K562 (cell line): ENCODE measurements around the gene IFT52. TPM values are rescaled to one million over a fixed set of nuclear protein-coding genes. Genes with fewer than 3 reads are reported as not detected.
A peak's percentile ranks its signal among the peaks of the same experiment; 100 is the strongest.

Experiments
- BCL6 ChIP-seq: fragments of 250-450 bp; sonication (Bioruptor Pico); IDR thresholded peaks from 2 replicates; pipeline ENCODE4 v1.4.0; 2020
- CAMTA2 ChIP-seq: fragments of 250-450 bp; sonication (Bioruptor Pico); conservative IDR thresholded peaks from 2 replicates; pipeline ENCODE4 v1.5.1; 2022
- CCNT2 ChIP-seq: IDR thresholded peaks from 2 replicates; pipeline ENCODE4 v1.6.1; 2011; ENCODE audit warnings: borderline replicate concordance, low read depth, mild to moderate bottlenecking, moderate library complexity, mixed read lengths, low read length; ENCODE audit not compliant: insufficient read length; ENCODE audit errors: extremely low read depth
- CEBPB ChIP-seq: fragments of 450-650 bp; IDR thresholded peaks from 2 replicates; pipeline ENCODE4 v1.6.1; 2016; ENCODE audit warnings: missing genetic modification characterization, missing compliant biosample characterization
- CXXC5 ChIP-seq: fragments of 250-450 bp; sonication (Bioruptor Pico); IDR thresholded peaks from 2 replicates; pipeline ENCODE4 v1.8.0; 2022; ENCODE audit warnings: inconsistent platforms, mild to moderate bottlenecking, moderate library complexity
- ELF2 ChIP-seq: fragments of 250-450 bp; sonication (Bioruptor Pico); IDR thresholded peaks from 2 replicates; pipeline ENCODE4 v1.5.0; 2021; ENCODE audit warnings: mild to moderate bottlenecking
- EP300 ChIP-seq: IDR thresholded peaks from 2 replicates; pipeline ENCODE4 v1.6.1; 2012; ENCODE audit warnings: low read length, improper control_type of control experiment
- HSF4 ChIP-seq: fragments of 250-450 bp; sonication (Bioruptor Pico); IDR thresholded peaks from 2 replicates; pipeline ENCODE4 v2.1.2; 2022; ENCODE audit warnings: mild to moderate bottlenecking, moderate library complexity, borderline replicate concordance
- IFI16 ChIP-seq: fragments of 250-450 bp; sonication (Bioruptor Pico); IDR thresholded peaks from 2 replicates; pipeline ENCODE4 v2.1.2; 2022; ENCODE audit warnings: mild to moderate bottlenecking, inconsistent platforms
- KAT2B ChIP-seq: IDR thresholded peaks from one replicate; pipeline ENCODE4 v1.6.1; 2012; ENCODE audit warnings: low read depth, mild to moderate bottlenecking, control low read depth, inconsistent platforms, low read length, moderate library complexity
- MED1 ChIP-seq: sonication (generic); formaldehyde crosslinking; IDR thresholded peaks from 2 replicates; pipeline ENCODE4 v1.8.1; 2023; ENCODE audit warnings: missing genetic modification reagents, borderline replicate concordance
- SMAD1 ChIP-seq: fragments of 150-350 bp; IDR thresholded peaks from 2 replicates; pipeline ENCODE4 v1.6.1; 2014; ENCODE audit warnings: low read length, low read depth; ENCODE audit not compliant: partially characterized antibody
- SMAD3 ChIP-seq: fragments of 450-650 bp; formaldehyde crosslinking; conservative IDR thresholded peaks from 2 replicates; pipeline ENCODE4 v1.4.0; 2020; ENCODE audit warnings: mild to moderate bottlenecking
- SMARCA5 ChIP-seq: fragments of 450-650 bp; IDR thresholded peaks from 2 replicates; pipeline ENCODE4 v1.6.1; 2016
- STAG1 ChIP-seq: sonication (generic); formaldehyde crosslinking; IDR thresholded peaks from 2 replicates; pipeline ENCODE4 v1.5.0; 2020; ENCODE audit warnings: missing genetic modification reagents, borderline replicate concordance
- ZC3H4 ChIP-seq: sonication (generic); formaldehyde crosslinking; IDR thresholded peaks from 2 replicates; pipeline ENCODE4 v1.9.0; 2021; ENCODE audit warnings: missing genetic modification reagents, borderline replicate concordance
- polyA plus RNA-seq, 8 experiments: library from polyadenylated mRNA; depleted of rRNA in 4 of 8; stranded (reverse) in 5 of 8; unstranded in 3 of 8; fragments of >200 nt; fragmentation: Nextera tagmentation in 2 of 8; fragmentation: Illumina TruSeq in 1 of 8; extraction: Ambion mirVana in 2 of 8; extraction: Trizol in 1 of 8; gene quantifications; 2 replicates each; pipeline versions ENCODE4 v1.2.1 to v1.2.3, GENCODE V29; 2011 to 2014; ENCODE audit warnings: inconsistent platforms in 1 of 8, missing spikeins in 1 of 8
- total RNA-seq, 7 experiments: library from RNA; depleted of rRNA in 6 of 7; stranded (reverse); fragments of >200 nt in 6 of 7; fragmentation: Illumina TruSeq in 2 of 7; extraction: Trizol in 2 of 7; gene quantifications; 2 replicates each; pipeline versions ENCODE4 v1.2.1 to v1.2.3, GENCODE V29; 2011 to 2021; ENCODE audit warnings: low replicate concordance in 1 of 7
- TF ChIP-seq, protein P1 (sequence below): fragments of 250-450 bp; sonication (Bioruptor Pico); IDR thresholded peaks from 2 replicates; pipeline ENCODE4 v1.4.0; 2020
- TF ChIP-seq, protein P2 (sequence below): fragments of 250-450 bp; sonication (Bioruptor Pico); IDR thresholded peaks from 2 replicates; pipeline ENCODE4 v1.8.0; 2021; ENCODE audit warnings: moderate library complexity, mild to moderate bottlenecking, inconsistent platforms
- TF ChIP-seq, protein P3 (sequence below), 2 experiments: fragments of 150-350 bp in 1 of 2; IDR thresholded peaks; 2 replicates each; pipeline ENCODE4 v1.6.1; 2012 to 2016; ENCODE audit warnings: low read depth in 2 of 2, low read length in 2 of 2, mild to moderate bottlenecking in 1 of 2, moderate library complexity in 1 of 2

The IFT52 gene
- total and polyA plus RNA-seq, 9 of the 15 experiments (the other 6 are each of a cell fraction or from before 2014, with no cell fraction given) = 11.0 to 31.4 (median 20.4) TPM

DNA sequence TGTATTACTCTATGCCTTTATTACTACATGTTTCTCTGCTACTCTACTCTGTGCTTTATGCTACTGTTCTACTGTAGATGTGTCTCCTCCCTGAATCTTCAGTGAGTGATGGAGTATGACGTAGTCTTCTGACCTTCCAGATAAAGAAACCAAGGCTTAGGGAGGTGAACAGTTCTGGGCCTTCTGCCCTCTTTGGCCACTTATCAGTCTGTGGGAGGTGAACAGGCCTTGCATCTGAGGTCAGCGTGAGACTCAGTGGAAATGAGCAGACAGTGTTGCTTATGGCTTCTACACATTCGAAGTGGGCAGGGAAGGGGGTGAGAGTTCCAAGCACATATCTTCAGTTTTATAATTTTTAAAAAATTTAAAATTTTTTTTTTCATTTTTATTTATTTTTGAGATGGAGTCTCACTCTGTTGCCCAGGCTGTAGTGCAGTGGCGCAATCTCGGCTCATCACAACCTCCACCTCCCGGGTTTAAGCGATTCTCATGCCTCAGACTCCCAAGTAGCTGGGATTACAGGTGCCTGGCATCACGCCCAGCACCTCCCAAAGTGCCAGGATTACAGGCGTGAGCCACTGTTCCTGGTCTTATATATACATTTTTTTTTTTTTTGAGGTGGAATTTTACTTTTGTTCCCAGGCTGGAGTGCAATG is 100.3 kb downstream of the IFT52 start (continued):
- TF ChIP-seq, protein P1, sequence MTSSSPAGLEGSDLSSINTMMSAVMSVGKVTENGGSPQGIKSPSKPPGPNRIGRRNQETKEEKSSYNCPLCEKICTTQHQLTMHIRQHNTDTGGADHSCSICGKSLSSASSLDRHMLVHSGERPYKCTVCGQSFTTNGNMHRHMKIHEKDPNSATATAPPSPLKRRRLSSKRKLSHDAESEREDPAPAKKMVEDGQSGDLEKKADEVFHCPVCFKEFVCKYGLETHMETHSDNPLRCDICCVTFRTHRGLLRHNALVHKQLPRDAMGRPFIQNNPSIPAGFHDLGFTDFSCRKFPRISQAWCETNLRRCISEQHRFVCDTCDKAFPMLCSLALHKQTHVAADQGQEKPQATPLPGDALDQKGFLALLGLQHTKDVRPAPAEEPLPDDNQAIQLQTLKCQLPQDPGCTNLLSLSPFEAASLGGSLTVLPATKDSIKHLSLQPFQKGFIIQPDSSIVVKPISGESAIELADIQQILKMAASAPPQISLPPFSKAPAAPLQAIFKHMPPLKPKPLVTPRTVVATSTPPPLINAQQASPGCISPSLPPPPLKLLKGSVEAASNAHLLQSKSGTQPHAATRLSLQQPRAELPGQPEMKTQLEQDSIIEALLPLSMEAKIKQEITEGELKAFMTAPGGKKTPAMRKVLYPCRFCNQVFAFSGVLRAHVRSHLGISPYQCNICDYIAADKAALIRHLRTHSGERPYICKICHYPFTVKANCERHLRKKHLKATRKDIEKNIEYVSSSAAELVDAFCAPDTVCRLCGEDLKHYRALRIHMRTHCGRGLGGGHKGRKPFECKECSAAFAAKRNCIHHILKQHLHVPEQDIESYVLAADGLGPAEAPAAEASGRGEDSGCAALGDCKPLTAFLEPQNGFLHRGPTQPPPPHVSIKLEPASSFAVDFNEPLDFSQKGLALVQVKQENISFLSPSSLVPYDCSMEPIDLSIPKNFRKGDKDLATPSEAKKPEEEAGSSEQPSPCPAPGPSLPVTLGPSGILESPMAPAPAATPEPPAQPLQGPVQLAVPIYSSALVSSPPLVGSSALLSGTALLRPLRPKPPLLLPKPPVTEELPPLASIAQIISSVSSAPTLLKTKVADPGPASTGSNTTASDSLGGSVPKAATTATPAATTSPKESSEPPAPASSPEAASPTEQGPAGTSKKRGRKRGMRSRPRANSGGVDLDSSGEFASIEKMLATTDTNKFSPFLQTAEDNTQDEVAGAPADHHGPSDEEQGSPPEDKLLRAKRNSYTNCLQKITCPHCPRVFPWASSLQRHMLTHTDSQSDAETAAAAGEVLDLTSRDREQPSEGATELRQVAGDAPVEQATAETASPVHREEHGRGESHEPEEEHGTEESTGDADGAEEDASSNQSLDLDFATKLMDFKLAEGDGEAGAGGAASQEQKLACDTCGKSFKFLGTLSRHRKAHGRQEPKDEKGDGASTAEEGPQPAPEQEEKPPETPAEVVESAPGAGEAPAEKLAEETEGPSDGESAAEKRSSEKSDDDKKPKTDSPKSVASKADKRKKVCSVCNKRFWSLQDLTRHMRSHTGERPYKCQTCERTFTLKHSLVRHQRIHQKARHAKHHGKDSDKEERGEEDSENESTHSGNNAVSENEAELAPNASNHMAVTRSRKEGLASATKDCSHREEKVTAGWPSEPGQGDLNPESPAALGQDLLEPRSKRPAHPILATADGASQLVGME (CRISPR knock-in tag) = no peak
- no peak for TF ChIP-seq ZC3H4 (CRISPR knock-in tag)
- TF ChIP-seq CAMTA2 (CRISPR knock-in tag) = no peak
- TF ChIP-seq SMARCA5 = no peak
- TF ChIP-seq SMAD1 = no peak
- no peak for TF ChIP-seq HSF4 (CRISPR knock-in tag)
- TF ChIP-seq SMAD3 (CRISPR knock-in tag) = no peak
- TF ChIP-seq EP300 = peak; percentile 89; the same call in 1 of the 2 replicates
- no peak for TF ChIP-seq MED1 (CRISPR knock-in tag)
- TF ChIP-seq ELF2 = no peak
- no peak for TF ChIP-seq IFI16 (CRISPR knock-in tag)
- TF ChIP-seq CXXC5 (CRISPR knock-in tag) = peak; percentile 80
- no peak for TF ChIP-seq KAT2B
- TF ChIP-seq BCL6 (CRISPR knock-in tag) = no peak
- TF ChIP-seq, protein P2, sequence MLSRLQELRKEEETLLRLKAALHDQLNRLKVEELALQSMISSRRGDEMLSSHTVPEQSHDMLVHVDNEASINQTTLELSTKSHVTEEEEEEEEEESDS (CRISPR knock-in tag) = no peak
- TF ChIP-seq, protein P3, sequence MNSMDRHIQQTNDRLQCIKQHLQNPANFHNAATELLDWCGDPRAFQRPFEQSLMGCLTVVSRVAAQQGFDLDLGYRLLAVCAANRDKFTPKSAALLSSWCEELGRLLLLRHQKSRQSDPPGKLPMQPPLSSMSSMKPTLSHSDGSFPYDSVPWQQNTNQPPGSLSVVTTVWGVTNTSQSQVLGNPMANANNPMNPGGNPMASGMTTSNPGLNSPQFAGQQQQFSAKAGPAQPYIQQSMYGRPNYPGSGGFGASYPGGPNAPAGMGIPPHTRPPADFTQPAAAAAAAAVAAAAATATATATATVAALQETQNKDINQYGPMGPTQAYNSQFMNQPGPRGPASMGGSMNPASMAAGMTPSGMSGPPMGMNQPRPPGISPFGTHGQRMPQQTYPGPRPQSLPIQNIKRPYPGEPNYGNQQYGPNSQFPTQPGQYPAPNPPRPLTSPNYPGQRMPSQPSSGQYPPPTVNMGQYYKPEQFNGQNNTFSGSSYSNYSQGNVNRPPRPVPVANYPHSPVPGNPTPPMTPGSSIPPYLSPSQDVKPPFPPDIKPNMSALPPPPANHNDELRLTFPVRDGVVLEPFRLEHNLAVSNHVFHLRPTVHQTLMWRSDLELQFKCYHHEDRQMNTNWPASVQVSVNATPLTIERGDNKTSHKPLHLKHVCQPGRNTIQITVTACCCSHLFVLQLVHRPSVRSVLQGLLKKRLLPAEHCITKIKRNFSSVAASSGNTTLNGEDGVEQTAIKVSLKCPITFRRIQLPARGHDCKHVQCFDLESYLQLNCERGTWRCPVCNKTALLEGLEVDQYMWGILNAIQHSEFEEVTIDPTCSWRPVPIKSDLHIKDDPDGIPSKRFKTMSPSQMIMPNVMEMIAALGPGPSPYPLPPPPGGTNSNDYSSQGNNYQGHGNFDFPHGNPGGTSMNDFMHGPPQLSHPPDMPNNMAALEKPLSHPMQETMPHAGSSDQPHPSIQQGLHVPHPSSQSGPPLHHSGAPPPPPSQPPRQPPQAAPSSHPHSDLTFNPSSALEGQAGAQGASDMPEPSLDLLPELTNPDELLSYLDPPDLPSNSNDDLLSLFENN (IDR thresholded peaks at IDR 0.05; ENCODE audit: low read depth in 2 of 2, low read length in 2 of 2) = peak in 1 of 2 experiments; percentile 84; a peak in 2 of 4 replicates
- TF ChIP-seq CCNT2 = no peak
- peak; percentile 74 for TF ChIP-seq CEBPB
- no peak for TF ChIP-seq STAG1 (CRISPR knock-in tag)
